Skeletal muscle satellite cell (primary cell): ENCODE measurements around the gene TMEM81.

Experiments used
- H3K27me3 ChIP-seq: 2 replicates; pipeline ENCODE4 v1.7.0; 2013; ENCODE audit warnings: low read length; ENCODE audit not compliant: control insufficient read depth, insufficient read depth
- H3K36me3 ChIP-seq: 2 replicates; pipeline ENCODE4 v1.7.0; 2013; ENCODE audit warnings: mild to moderate bottlenecking, control low read depth, low read length; ENCODE audit not compliant: insufficient read depth
- H3K4me1 ChIP-seq: 2 replicates; pipeline ENCODE4 v1.7.0; 2013; ENCODE audit warnings: low read length; ENCODE audit not compliant: control insufficient read depth, insufficient read depth
- H3K4me2 ChIP-seq: 2 replicates; pipeline ENCODE4 v1.7.0; 2013; ENCODE audit warnings: mild to moderate bottlenecking, low read length
- H3K4me3 ChIP-seq: 2 replicates; pipeline ENCODE4 v1.7.0; 2013; ENCODE audit warnings: low read length
- H3K9ac ChIP-seq: 2 replicates; pipeline ENCODE4 v1.7.0; 2013; ENCODE audit warnings: mild to moderate bottlenecking, low read depth, low read length, moderate library complexity
- H3K9me3 ChIP-seq: replicated peaks from 2 replicates; pipeline ENCODE4 v1.7.0; 2013; ENCODE audit warnings: mild to moderate bottlenecking, control low read depth, low read length

TMEM81 gene

DNA sequence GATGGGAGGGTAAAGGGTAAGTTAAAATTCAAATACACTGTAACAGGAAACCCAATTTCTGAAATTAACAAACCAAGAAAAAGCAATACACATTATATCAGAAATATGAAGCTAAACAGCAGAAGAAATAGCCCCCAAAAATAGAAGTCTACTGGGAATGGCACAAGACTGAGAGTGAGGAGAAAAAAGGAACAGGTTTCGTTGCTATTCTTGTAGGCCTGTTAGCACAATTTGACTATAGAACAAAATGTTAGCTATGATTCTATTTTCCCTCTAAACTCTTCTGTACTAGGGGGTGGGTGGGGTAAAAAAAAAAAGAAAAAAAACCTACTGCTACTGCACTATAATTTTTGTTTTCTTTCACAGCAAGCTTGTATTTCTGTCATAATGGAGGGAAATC is 25.0 kb upstream of the TMEM81 start:
- Histone ChIP-seq H3K4me2 (no peak overlapping the region), H3K4me3 (no peak overlapping the region), H3K36me3 (peaks cover 24% of the 10 kb centered on the region), H3K9ac (no peak overlapping the region), H3K4me1 (no peaks in the 10 kb centered on the region), H3K27me3 (no peaks in the 10 kb centered on the region), H3K9me3 (no peaks in the 10 kb centered on the region)

DNA sequence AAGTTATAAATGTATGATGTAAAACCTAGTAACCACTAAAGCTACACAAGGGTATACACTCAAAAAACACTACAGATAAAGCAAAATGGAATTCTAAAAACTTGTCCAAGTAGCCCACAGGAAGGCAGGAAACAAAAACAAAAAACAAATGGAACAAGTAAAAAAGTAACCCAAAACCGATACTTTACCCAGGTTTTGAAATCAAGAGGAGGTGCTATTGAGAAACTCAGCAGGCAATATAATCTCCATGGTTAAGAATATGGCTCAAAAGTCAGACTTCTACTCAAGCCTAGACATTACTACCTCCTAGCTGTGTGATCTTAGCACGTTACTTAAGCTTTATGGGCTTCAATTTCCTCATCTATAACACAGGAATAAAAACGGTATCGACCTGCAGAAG is 24.2 kb upstream of the TMEM81 start:
- Histone ChIP-seq H3K4me2 (no peak overlapping the region), H3K4me3 (no peak overlapping the region), H3K27me3 (no peaks in the 10 kb centered on the region), H3K4me1 (no peaks in the 10 kb centered on the region), H3K9ac (no peak overlapping the region), H3K36me3 (peaks cover 26% of the 10 kb centered on the region), H3K9me3 (no peaks in the 10 kb centered on the region)

DNA sequence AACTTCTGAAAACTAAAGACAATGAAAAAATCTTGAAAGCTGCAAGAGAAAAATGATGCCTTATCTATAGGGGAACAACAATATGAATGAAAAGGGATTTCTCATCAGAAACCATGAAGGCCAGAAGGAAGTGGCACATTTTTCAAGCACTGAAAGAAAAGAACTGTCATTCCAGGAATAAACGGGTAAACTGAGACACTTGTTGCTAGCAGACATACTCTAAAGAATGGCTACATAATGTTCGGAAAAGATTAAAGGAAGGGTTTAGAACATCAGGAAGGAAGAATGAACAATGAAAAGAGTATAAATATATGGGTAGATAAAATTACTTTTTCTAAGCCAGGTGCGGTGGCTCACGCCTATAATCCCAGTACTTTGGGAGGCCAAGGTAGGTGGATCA is 23.1 kb upstream of the TMEM81 start:
- H3K4me1 ChIP-seq, result no peaks in the 10 kb centered on the region
- H3K9ac ChIP-seq, result no peak overlapping the region
- H3K36me3 ChIP-seq, result peaks cover 33% of the 10 kb centered on the region
- no peaks in the 10 kb centered on the region for H3K9me3 ChIP-seq
- H3K27me3 ChIP-seq, result no peaks in the 10 kb centered on the region
- H3K4me3 ChIP-seq, result no peak overlapping the region
- H3K4me2 ChIP-seq, result no peak overlapping the region

DNA sequence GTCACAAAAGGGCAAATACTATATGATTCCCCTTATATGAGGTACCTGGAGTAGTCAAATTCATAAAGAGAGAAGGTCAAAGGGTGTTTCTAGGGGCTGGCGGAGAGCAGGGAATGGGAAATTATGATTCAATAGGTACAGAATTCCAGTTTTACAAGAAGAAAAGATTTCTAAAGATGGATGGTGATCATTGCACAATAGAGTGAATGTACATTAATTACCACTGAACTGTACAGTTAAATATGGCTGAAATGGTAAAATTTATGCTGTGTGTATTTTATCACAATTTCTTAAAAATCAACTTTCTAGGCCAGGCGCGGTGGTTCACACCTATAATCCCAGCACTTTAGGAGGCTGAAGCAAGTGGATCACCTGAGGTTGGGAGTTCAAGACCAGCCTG is 18.1 kb upstream of the TMEM81 start:
- peaks cover 71% of the 10 kb centered on the region for H3K36me3 ChIP-seq
- no peaks in the 10 kb centered on the region for H3K4me1 ChIP-seq
- no peak overlapping the region for H3K4me3 ChIP-seq
- no peaks in the 10 kb centered on the region for H3K9me3 ChIP-seq
- H3K4me2 ChIP-seq, result no peak overlapping the region
- no peaks in the 10 kb centered on the region for H3K27me3 ChIP-seq
- no peak overlapping the region for H3K9ac ChIP-seq

DNA sequence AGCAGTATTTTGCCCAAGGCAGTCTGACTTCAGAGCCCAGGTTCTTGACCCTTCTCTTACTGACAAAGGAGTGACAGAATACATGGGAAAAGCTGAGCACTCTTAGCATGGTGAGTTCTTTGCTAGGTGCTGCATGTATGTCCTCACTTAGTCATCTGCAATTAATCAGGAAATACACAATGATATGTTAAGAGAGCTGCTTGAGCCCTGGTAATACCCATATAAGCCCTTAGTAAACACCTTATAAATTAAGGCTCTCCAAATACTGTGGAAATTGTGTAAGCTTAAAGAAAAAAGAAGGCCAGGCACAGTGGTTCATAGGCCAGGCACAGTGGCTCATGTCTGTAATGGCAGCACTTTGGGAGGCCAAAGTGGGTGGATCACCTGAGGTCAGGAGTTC is 14.0 kb upstream of the TMEM81 start:
- no peaks in the 10 kb centered on the region for H3K4me1 ChIP-seq

DNA sequence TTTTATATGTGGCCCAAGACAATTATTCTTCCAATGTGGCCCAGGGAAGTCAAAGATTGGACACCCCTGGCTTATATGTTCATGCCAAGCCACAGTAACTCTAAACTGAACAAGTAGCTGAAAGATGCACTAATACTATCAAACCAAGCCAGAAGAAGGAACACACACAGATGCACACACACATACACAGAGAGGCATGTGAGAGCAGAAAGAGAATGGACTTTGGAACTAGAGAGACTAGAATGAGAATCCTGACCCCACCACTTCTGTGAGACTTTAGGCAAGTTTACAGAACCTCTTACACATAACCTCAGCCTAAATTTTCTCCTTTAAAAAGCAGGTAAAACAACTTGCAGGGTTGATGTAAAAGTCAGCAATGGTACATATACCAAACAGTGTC is 11.2 kb upstream of the TMEM81 start:
- no peaks in the 10 kb centered on the region for H3K4me1 ChIP-seq
- no peaks in the 10 kb centered on the region for H3K9me3 ChIP-seq
- no peak overlapping the region for H3K9ac ChIP-seq
- H3K4me3 ChIP-seq, result no peak overlapping the region
- H3K36me3 ChIP-seq, result peaks cover 60% of the 10 kb centered on the region
- H3K4me2 ChIP-seq, result no peak overlapping the region
- no peaks in the 10 kb centered on the region for H3K27me3 ChIP-seq

More for the DNA sequence above, 14.0 kb upstream of the TMEM81 start:
- Histone ChIP-seq H3K27me3 (no peaks in the 10 kb centered on the region), H3K4me2 (no peak overlapping the region), H3K9me3 (no peaks in the 10 kb centered on the region), H3K36me3 (peaks cover 71% of the 10 kb centered on the region), H3K9ac (no peak overlapping the region), H3K4me3 (no peak overlapping the region)

DNA sequence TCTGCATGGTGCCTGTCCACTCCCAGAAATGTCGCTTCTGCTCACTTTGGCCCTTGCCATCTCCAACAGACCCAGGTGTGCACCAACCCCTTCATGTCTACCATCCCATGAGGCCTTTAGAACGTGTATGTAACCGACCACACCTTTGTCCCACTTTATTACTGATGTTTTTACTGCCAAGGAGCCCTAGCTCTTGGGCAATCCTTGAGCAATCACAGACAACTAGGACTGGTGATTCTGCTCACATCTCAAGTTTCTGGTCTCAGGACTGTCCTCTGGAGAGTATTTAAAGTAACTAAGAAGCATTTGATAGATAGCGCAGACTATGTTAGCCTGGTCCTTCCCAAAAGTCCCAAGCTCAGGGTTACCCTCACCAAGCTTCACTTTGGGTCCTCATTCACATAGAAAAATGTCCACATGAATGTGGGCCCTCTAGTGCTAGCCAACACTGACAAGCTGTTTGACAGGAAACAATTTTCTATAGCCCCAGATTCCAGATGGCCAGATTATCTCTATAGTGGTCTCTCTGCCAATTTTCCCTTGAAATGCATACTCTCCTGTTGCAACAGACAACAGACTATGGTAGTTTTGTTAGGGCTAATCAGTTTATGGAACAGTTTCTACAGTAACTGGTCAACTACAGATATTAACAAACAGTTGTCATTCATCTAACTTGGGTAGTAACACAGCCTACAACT is 6.9 kb upstream of the TMEM81 start:
- Histone ChIP-seq H3K27me3 (no peaks in the 10 kb centered on the region), H3K36me3 (peaks cover 44% of the 10 kb centered on the region), H3K9me3 (no peaks in the 10 kb centered on the region), H3K4me3 (no peak overlapping the region), H3K9ac (no peak overlapping the region), H3K4me1 (no peaks in the 10 kb centered on the region), H3K4me2 (no peak overlapping the region)

DNA sequence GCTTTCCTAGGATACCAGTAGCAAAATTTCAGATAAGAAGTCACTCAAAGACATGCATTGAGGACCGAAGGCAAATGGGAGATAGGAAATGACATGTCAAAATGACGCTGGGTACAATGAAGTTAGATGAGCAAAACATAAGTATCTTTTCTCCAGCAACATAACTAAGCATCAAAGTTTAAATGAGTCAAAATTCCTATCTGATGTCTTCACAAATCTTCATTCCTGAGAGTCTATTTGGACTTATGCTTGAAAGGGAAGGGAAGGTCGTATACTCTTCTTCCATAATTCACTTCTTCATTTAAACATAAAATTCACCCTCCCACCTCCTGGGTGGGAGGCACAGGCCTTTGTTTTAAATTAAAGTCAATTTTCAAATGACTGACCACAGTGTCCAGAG is 4.1 kb upstream of the TMEM81 start:
- Histone ChIP-seq H3K36me3 (peaks cover 47% of the 10 kb centered on the region), H3K27me3 (no peaks in the 10 kb centered on the region), H3K9ac (no peak overlapping the region), H3K4me2 (no peak overlapping the region), H3K9me3 (no peaks in the 10 kb centered on the region), H3K4me3 (no peak overlapping the region), H3K4me1 (no peaks in the 10 kb centered on the region)

DNA sequence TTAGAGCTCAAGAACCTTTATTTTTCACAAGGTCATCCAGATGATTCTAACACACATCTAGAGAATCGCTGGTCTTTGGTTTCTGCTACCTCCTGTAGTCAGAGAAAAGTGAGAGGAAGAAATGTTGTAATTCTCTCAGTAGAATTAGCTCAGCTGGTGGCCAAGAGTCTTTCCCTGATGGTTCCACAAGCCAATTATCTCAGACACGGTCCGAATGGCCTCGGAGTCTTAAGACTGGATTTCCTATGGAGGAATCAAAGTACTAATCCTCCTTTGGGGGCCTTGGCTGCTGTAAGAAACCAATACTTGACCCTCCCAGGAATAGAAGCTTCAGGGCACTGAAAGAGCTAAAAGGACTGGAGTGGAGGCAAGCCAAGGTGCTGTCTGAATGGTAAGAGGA is 1.8 kb downstream of the TMEM81 start:
- no peak overlapping the region for H3K9ac ChIP-seq
- H3K4me1 ChIP-seq, result no peaks in the 10 kb centered on the region
- no peaks in the 10 kb centered on the region for H3K9me3 ChIP-seq
- H3K27me3 ChIP-seq, result no peaks in the 10 kb centered on the region
- no peak overlapping the region for H3K4me3 ChIP-seq
- H3K36me3 ChIP-seq, result peaks cover 22% of the 10 kb centered on the region
- H3K4me2 ChIP-seq, result no peak overlapping the region

DNA sequence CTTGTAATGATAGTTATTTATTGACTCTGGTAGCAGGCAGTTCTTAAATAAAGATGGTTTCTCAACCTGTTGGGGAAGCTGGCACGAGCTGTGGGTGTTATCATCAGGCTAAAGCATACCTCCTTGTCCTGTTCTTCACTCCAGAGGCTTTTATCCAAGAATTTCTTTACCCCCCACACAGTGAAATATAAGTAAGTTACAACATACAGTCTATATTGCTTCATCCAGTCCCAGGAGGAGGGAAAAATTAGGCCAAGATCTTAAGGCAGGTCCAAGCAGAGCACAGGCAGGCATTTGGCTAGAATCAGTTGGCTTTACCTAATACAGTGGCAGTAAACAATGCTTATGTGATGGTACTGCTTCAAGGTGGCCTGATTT is 6.3 kb downstream of the TMEM81 start:
- H3K4me3 ChIP-seq, result no peak overlapping the region
- no peak overlapping the region for H3K4me2 ChIP-seq
- no peaks in the 10 kb centered on the region for H3K9me3 ChIP-seq
- no peaks in the 10 kb centered on the region for H3K27me3 ChIP-seq
- H3K9ac ChIP-seq, result no peak overlapping the region
- H3K4me1 ChIP-seq, result no peaks in the 10 kb centered on the region
- no peaks in the 10 kb centered on the region for H3K36me3 ChIP-seq

DNA sequence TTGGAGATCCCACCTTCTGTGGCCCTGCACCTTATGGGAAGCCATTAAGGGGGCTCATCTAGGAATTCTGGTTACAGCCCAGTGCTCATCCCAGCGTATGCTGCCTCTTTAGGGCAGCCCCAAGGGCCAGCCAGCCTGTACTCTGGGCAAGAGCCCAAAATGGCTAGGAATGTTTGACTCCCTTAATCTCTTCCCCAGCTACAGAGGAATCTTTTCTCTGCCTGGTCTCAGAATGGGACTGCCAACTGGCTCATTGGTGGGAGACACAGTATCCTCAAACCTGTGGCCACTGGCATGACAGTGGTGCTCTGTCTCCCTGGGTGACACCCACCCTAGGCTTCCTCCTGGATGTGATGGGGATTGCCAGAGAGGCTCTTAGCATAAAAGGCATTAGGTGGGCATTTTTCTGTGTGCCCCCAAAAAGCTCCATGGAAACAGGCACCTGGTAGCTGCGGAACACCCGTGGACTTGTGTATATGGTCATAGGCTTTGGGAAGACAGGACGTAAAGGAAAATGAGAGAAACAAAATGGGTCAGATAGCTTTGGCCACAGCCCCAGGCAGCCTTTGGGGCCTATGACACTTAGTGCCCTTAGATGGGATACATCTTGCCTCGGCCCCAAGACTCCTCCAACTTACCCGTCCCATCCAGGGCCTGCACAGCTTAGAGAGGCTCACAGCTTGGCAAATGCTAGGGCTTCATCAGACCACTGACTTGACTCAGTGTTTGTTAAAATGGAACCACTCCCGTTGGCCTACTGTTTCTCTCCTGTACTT is 6.9 kb downstream of the TMEM81 start:
- Histone ChIP-seq H3K4me3 (no peak overlapping the region), H3K4me2 (no peak overlapping the region), H3K36me3 (no peaks in the 10 kb centered on the region), H3K27me3 (no peaks in the 10 kb centered on the region), H3K9me3 (no peaks in the 10 kb centered on the region), H3K9ac (no peak overlapping the region), H3K4me1 (no peaks in the 10 kb centered on the region)

DNA sequence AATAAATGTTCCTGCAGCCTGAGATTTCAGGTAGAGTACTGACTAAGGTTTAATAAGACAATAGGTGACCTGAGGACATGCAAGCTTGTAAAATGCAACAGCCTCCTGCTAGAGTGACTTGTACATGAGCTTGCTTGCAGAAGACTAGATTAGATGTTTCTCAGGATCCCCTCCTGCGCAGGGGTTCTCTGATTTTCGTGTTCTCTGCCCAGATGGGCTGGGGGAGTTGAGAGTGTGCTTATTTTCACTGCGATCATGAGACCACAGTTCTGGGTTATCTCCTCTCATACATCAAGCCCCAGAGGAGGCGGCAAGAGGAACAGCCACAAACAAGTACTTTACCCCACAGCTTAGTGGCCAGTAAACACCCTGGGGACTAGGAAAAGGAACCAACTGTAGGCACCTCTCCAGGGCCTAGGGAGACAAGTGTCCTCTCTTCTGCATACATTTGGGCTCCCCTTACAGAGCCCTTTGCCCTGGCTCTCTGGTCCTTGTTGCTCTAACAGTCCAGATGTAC is 8.0 kb downstream of the TMEM81 start:
- H3K27me3 ChIP-seq, result no peaks in the 10 kb centered on the region
- no peak overlapping the region for H3K4me2 ChIP-seq
- H3K9me3 ChIP-seq, result no peaks in the 10 kb centered on the region
- H3K4me3 ChIP-seq, result no peak overlapping the region
- H3K4me1 ChIP-seq, result no peaks in the 10 kb centered on the region
- H3K9ac ChIP-seq, result no peak overlapping the region
- no peaks in the 10 kb centered on the region for H3K36me3 ChIP-seq
